ENCODE measurements around the gene EVA1A.

Gene EVA1A

DNA sequence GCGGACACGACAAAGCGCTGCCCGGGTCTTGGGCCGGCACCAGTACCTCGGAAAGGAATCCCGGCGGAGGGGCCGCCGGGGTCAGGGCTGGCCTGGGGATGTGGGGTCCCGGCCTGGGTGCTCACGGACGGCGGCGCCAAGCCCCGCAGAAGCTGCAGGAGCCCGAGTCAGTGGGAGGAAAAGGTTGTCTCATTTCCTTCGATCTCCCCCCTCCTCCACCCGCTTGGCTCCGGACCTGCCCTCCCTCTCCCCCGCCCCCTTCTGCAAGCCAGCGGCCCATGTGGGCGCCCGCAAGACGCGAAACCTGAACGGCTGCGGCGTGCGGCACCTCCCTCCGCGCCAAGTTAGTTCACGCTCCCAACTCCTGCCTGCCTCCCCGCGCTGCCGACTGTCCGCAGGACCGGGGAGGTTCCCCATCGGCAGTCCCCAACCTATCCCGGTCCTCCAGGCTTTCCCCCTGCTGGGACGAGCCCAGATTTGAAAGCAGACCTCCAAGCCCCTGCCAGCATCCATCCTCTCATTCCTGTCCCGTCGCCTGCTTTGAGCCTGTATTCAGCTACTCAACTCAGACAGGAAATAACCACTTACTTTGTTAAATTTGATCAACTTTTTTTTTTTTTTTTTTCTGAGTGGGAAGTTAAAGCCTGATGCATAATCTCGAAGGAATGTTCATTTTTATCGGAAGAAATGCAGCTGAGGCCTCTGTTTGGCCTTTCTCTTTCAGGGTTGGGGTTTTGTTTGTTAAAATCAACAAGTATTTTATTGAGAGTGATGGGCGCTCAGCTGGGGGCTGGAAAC, at the start of gene EVA1A:
EVA1A (minus strand) TSS at position 172 of the 798 bp plus-strand sequence. CDS start 42,799 bp downstream, outside the sequence.
- DNase-seq, result no peak

- DNase-seq, result no peak
These were observed 49.3 kb upstream of the EVA1A start for GRCh38 chr2:75609937-75610508.

- no peak for DNase-seq
These were observed 48.6 kb upstream of the EVA1A start for GRCh38 chr2:75609334-75609689.

- peak; percentile 52 for DNase-seq
These were observed 48.1 kb upstream of the EVA1A start for GRCh38 chr2:75608684-75609333.

DNA sequence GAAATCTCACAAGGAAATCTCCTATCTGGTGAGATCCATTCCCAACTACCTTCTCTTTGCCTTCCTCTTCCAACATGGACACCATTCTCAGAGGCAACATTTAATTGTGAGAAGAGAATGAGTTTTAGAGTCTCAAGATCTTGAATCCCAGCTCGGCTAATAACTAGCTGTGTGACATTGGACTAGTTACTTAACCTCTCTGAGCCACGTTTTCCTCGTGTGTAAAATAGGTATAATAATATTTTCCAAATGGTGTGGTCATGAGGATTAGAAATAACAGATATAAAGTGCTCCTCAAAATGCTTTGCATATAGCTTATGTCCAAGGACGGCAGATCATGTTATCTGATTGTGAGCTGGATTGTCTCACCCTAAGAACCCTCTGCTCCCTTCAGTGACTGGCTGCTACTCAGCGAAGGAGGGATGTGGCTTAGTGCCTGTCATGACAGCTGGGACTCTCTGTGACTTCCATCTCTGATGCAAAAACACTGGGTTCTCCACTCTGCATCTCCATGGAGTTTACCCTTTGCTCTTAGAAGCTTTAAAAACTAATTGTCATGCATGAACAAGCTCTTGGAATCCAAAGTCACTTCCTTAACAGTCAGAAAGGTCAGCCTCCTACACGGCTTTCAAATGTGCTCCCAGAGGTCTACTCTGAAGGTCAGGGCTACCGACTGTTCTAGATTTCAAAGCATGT, 47.4 kb upstream of the EVA1A start:
- DNase-seq, result no peak

DNA sequence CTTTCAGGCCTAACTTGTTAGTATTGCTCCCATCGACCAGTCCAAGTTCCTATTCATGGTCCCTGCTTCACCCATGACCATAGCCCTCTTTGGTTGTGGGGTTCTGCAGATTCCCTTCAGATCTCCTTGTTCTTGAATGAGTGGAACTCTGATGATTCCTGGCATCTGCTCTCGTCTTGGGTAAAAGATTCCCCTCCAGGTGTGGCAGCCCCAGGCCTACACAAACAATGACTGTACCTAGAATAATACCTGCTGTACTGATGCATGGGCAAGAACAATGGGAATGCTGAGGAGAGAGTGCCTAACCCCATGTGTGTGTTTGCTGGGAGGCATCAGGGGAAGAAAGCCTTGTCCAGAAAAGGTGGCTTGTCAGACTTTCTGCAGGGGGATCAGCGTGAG, 46.7 kb upstream of the EVA1A start:
- DNase-seq, result no peak

- no peak for DNase-seq
These were observed 46.1 kb upstream of the EVA1A start for GRCh38 chr2:75606761-75607399.

- DNase-seq, result no peak
These were observed 45.2 kb upstream of the EVA1A start for GRCh38 chr2:75605770-75606529.

GRCh38 chr2:75604484-75604883, 43.7 kb upstream of the EVA1A start:
- no peak for DNase-seq

DNA sequence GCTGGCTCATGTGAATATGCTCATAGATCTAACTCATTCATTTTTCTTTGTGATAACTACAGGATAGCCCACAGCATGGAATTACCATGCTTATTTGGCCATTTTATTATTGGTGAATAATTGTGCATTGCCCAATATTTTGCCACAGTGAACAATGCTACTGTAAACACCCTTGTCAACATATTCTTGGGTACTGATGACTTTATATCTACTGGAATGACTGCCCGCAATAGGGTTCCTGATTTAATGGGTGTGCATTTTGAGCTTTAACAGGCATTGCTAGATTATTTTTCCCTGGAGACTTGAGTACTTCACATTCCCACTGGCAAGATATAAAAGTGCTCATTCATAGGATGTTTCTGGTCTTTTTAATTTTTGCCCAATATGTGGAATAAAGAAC, 42.7 kb upstream of the EVA1A start:
- DNase-seq, result no peak

- DNase-seq, result no peak
These were observed 42.1 kb upstream of the EVA1A start for GRCh38 chr2:75602724-75603342.

- no peak for DNase-seq
These were observed 39.8 kb upstream of the EVA1A start for GRCh38 chr2:75600461-75601011.

- DNase-seq, result no peak
These were observed 37.9 kb upstream of the EVA1A start for GRCh38 chr2:75598589-75599155.

- no peak for DNase-seq
These were observed 37.2 kb upstream of the EVA1A start for GRCh38 chr2:75597949-75598348.

GRCh38 chr2:75596784-75597183, 36.0 kb upstream of the EVA1A start:
- no peak for DNase-seq

- no peak for DNase-seq
These were observed 35.0 kb upstream of the EVA1A start for GRCh38 chr2:75595541-75596395.

DNA sequence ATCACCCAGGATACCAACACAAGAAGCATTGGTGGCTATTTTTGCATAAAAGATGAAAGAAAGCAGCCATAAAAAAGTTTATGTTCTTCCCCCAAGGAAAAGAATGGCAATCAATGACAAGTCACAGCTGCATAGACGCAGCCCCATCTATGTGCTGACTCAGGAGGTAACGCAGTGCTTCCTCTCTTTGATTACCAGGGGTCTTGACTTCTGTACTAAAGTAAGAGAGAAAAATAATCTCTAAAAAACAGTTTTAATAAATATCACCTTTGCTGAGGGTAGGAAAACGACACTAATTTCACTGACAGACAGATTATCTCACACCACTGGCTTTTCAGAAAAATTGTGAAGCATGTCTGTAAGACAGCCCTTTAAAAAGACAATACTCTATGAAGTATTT, 33.9 kb upstream of the EVA1A start:
- no peak for DNase-seq

DNA sequence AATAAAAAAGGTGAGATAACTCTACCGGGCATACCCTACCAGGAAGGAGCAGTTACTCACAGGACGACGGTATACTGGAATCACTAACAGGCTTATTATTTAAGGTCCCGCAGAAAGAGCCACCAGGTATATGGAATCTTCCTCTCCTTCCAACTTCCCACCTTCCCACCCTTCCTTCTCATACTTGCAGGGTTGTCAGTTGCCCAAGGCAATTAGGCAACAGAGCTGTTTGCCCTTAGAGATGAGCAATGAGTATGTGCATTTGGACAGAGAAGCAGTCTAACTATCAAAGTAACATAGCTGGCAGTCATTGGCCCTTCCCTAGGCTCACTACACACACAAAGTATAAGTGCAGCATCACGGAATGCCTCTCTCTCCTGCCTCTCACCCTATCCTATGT, 32.1 kb upstream of the EVA1A start:
- DNase-seq, result no peak

DNA sequence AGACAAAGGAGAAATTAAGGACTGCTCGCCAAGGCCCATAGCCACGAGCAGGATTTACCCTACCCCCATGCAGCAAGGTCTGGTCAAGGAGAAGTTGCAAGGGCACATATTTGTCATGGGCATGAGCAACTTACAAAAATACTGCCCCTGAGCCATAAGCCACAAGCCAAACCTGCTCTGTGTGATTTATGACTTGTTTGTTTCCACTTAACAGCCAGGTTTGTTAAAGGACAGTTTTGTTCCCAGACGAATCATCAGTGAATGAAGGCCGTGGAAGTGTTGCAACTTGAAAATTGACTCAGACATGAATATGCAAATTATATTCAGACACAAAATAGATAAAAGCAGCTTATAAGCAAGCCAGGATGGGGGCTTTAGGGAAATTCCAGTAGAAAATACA, 31.3 kb upstream of the EVA1A start:
- DNase-seq, result no peak
